Panc1 (cell line): ENCODE results near the gene HNRNPU.

Experiments used
- CTCF ChIP-seq: fragments of 450-650 bp; IDR thresholded peaks from 2 replicates; pipeline ENCODE4 v1.5.1; 2017; ENCODE audit warnings: mild to moderate bottlenecking
- POLR2AphosphoS5 ChIP-seq: IDR thresholded peaks from 2 replicates; pipeline ENCODE4 v1.6.1; 2012; ENCODE audit warnings: mild to moderate bottlenecking, low read depth, low read length, moderate library complexity
- REST ChIP-seq, 2 experiments: IDR thresholded peaks; 2 replicates each; pipeline ENCODE4 v1.6.1; 2011 to 2012; ENCODE audit warnings: low read depth in 2 of 2, control low read depth in 1 of 2, low read length in 1 of 2, mild to moderate bottlenecking in 1 of 2, moderate library complexity in 1 of 2; ENCODE audit not compliant: insufficient read depth in 1 of 2
- SIN3A ChIP-seq: IDR thresholded peaks from 2 replicates; pipeline ENCODE4 v1.6.1; 2012; ENCODE audit warnings: low read depth, mild to moderate bottlenecking, low read length, moderate library complexity, borderline replicate concordance; ENCODE audit not compliant: insufficient read depth
- TCF7L2 ChIP-seq: IDR thresholded peaks from 2 replicates; pipeline ENCODE4 v1.6.1; 2011; ENCODE audit warnings: mild to moderate bottlenecking, low read depth, low read length, inconsistent platforms

GRCh38 chr1:244849189-244849866 is 15.0 kb downstream of the HNRNPU start:
- TF ChIP-seq SIN3A (no peak), CTCF (no peak), POLR2AphosphoS5 (no peak; the same call in 1 of the 2 replicates), TCF7L2 (no peak), REST (IDR thresholded peaks at IDR 0.05; ENCODE audit: insufficient read depth in 1 of 2, low read depth in 2 of 2, low read length in 1 of 2) (no peak)
